GM18867 (cell line): ENCODE results near the gene MYO16.
"Not testable (repeated sequence)": the region's sequence is repeated elsewhere in the genome, so short reads cannot be mapped to it uniquely, and the experiment has no call there.

Experiments
- ATAC-seq: cut with Tn5 transposase; IDR thresholded peaks from one replicate; pipeline ENCODE4 v1.9.1; 2021; ENCODE audit warnings: mild to moderate bottlenecking, moderate library complexity; ENCODE audit not compliant: unreplicated experiment

The MYO16 gene

GRCh38 chr13:109026266-109026665, 396.9 kb downstream of the MYO16 start:
- no peak for ATAC-seq

- no peak for ATAC-seq
These were observed 399.2 kb downstream of the MYO16 start for GRCh38 chr13:109028624-109029023.

GRCh38 chr13:109033090-109033489, 403.7 kb downstream of the MYO16 start:
- ATAC-seq: no peak

- ATAC-seq: no peak
These were observed 406.8 kb downstream of the MYO16 start for GRCh38 chr13:109036078-109036780.

GRCh38 chr13:109043636-109044035, 414.2 kb downstream of the MYO16 start:
- ATAC-seq: no peak

- ATAC-seq: no peak
These were observed 426.4 kb downstream of the MYO16 start for GRCh38 chr13:109055850-109056249.

- no peak for ATAC-seq
These were observed 428.7 kb downstream of the MYO16 start for GRCh38 chr13:109058087-109058486.

- no peak for ATAC-seq
These were observed 443.1 kb downstream of the MYO16 start for GRCh38 chr13:109072505-109072904.

GRCh38 chr13:109074436-109074835, 445.0 kb downstream of the MYO16 start:
- no peak for ATAC-seq

GRCh38 chr13:109074853-109075252, 445.4 kb downstream of the MYO16 start:
- ATAC-seq: no peak

GRCh38 chr13:109087916-109088623, 458.7 kb downstream of the MYO16 start:
- ATAC-seq: no peak

GRCh38 chr13:109088624-109088917, 459.2 kb downstream of the MYO16 start:
- ATAC-seq: no peak

GRCh38 chr13:109090796-109091195, 461.4 kb downstream of the MYO16 start:
- no peak for ATAC-seq

- no peak for ATAC-seq
These were observed 461.8 kb downstream of the MYO16 start for GRCh38 chr13:109091249-109091648.

- ATAC-seq: not testable (repeated sequence)
These were observed 462.8 kb downstream of the MYO16 start for GRCh38 chr13:109092186-109092585.

GRCh38 chr13:109093998-109094397, 464.6 kb downstream of the MYO16 start:
- no peak for ATAC-seq

GRCh38 chr13:109095126-109095525, 465.7 kb downstream of the MYO16 start:
- no peak for ATAC-seq

GRCh38 chr13:109096101-109096500, 466.7 kb downstream of the MYO16 start:
- ATAC-seq: no peak

- ATAC-seq: no peak
These were observed 471.4 kb downstream of the MYO16 start for GRCh38 chr13:109100705-109101304.

- no peak for ATAC-seq
These were observed 472.2 kb downstream of the MYO16 start for GRCh38 chr13:109101550-109102144.

GRCh38 chr13:109105899-109106298, 476.5 kb downstream of the MYO16 start:
- ATAC-seq: no peak

- no peak for ATAC-seq
These were observed 480.7 kb downstream of the MYO16 start for GRCh38 chr13:109110159-109110558.
